A673 (cell line): ENCODE measurements around the gene MACROD1. TPM values are rescaled to one million over a fixed set of nuclear protein-coding genes. Genes with fewer than 3 reads are reported as not detected.

ENCODE experiments used
- BruUV-seq: library from RNA; stranded (reverse); fragments of 400-500 nt; replicated peaks from 2 replicates; lab custom pipeline; 2021; lab: Mats Ljungman, UMichigan
- CTCF ChIA-PET: fragments of 300-600 bp; sonication (Branson Sonifier 250); formaldehyde crosslinking; loops from one replicate; lab custom pipeline; 2022; ENCODE audit warnings: antibody characterized with exemption; lab: Charles Lee
- POLR2A ChIA-PET: fragments of 300-600 bp; sonication (Branson Sonifier 250); formaldehyde crosslinking; loops from one replicate; lab custom pipeline; 2022; ENCODE audit warnings: antibody characterized with exemption; ENCODE audit not compliant: low non-redundant PET; lab: Charles Lee
- DNase-seq: peaks from one replicate; pipeline ENCODE4 v3.0.0-alpha.2; 2015; ENCODE audit warnings: low spot score
- H3K27ac ChIP-seq: fragments of 200-600 bp; sonication (generic); 2 replicates; pipeline ENCODE4 v1.5.1; 2016; ENCODE audit warnings: mixed run types, low read depth, mild to moderate bottlenecking, mixed read lengths, antibody characterized with exemption, low read length; ENCODE audit not compliant: poor library complexity, severe bottlenecking
- H3K27me3 ChIP-seq: fragments of 200-600 bp; sonication (generic); replicated peaks from 2 replicates; pipeline ENCODE4 v1.6.1; 2017; ENCODE audit warnings: mixed run types, low read depth, mild to moderate bottlenecking, mixed read lengths, antibody characterized with exemption, low read length; ENCODE audit not compliant: insufficient read depth, poor library complexity
- H3K36me3 ChIP-seq: fragments of 200-600 bp; sonication (generic); 2 replicates; pipeline ENCODE4 v1.6.1; 2016; ENCODE audit warnings: mixed run types, mild to moderate bottlenecking, mixed read lengths, antibody characterized with exemption, low read length; ENCODE audit not compliant: insufficient read depth, poor library complexity, severe bottlenecking
- H3K4me1 ChIP-seq: fragments of 200-600 bp; sonication (generic); 2 replicates; pipeline ENCODE4 v1.6.1; 2017; ENCODE audit warnings: mixed run types, mild to moderate bottlenecking, mixed read lengths, antibody characterized with exemption, low read length; ENCODE audit not compliant: insufficient read depth, poor library complexity, severe bottlenecking
- H3K4me3 ChIP-seq: fragments of 200-600 bp; sonication (generic); 2 replicates; pipeline ENCODE4 v1.5.1; 2016; ENCODE audit warnings: low read depth, mixed run types, mild to moderate bottlenecking, mixed read lengths, low read length; ENCODE audit not compliant: poor library complexity, severe bottlenecking
- H3K9me3 ChIP-seq: fragments of 200-600 bp; sonication (generic); 2 replicates; pipeline ENCODE4 v1.6.1; 2016; ENCODE audit warnings: mixed run types, low read depth, mild to moderate bottlenecking, mixed read lengths, antibody characterized with exemption, low read length; ENCODE audit not compliant: poor library complexity, severe bottlenecking
- CTCF ChIP-seq: fragments of 300-800, 200-600 bp; sonication (generic); conservative IDR thresholded peaks from 2 replicates; pipeline ENCODE4 v1.5.1; 2017; ENCODE audit warnings: low read depth, mild to moderate bottlenecking, antibody characterized with exemption, low read length, moderate library complexity, mixed read lengths
- EZH2 ChIP-seq: fragments of 200-600 bp; sonication (generic); IDR thresholded peaks from 2 replicates; pipeline ENCODE4 v1.6.1; 2017; ENCODE audit warnings: borderline replicate concordance, low read depth, mild to moderate bottlenecking, mixed read lengths, antibody characterized with exemption, low read length; ENCODE audit not compliant: poor library complexity, severe bottlenecking
- intact Hi-C: fragments of 100-400 bp; cut with micrococcal nuclease; formaldehyde crosslinking; loops from one replicate; pipeline ENCODE4 v1.10.0; 2022; ENCODE audit not compliant: unreplicated experiment
- total RNA-seq: library from RNA; stranded (reverse); gene quantifications from 2 replicates; pipeline ENCODE4 v1.2.3, GENCODE V29; 2021

The MACROD1 gene
- total RNA-seq, 1 experiment from 2014 or later: 28.7 TPM

GRCh38 chr11:64170419-64170818 lies 4.5 kb upstream of the MACROD1 start:
- ChIA-PET CTCF (no interaction called here), POLR2A (no interaction called here)
- no peaks in the 10 kb centered on the region for H3K9me3 ChIP-seq
- no peak overlapping the region for H3K27ac ChIP-seq
- BruUV-seq: no TSS peak
- no peaks in the 10 kb centered on the region for H3K4me1 ChIP-seq
- H3K4me3 ChIP-seq: no peak overlapping the region
- no peak for DNase-seq
- intact Hi-C loops: no loop called here
- no peaks in the 10 kb centered on the region for H3K27me3 ChIP-seq
- TF ChIP-seq EZH2 (no peak), CTCF (no peak)
- no peaks in the 10 kb centered on the region for H3K36me3 ChIP-seq

GRCh38 chr11:64165481-64165841 lies 452 bp downstream of the MACROD1 start:
- H3K9me3 ChIP-seq: no peaks in the 10 kb centered on the region
- TF ChIP-seq CTCF: 0 out of 2 replicates have a peak, but pooled peaks have one; percentile 26
- TF ChIP-seq EZH2: no peak
- ChIA-PET POLR2A (no interaction called here), CTCF (interaction anchor here (1.0 kb wide), 1 partner anchor 12 kb away, joined by 4 read pairs; no protein-coding TSS in a partner anchor)
- peaks cover 8% of the 10 kb centered on the region for H3K4me1 ChIP-seq
- peak overlapping the region; percentile 89 for H3K27ac ChIP-seq
- peak; percentile 48 for DNase-seq
- no TSS peak for BruUV-seq
- H3K4me3 ChIP-seq: peak overlapping the region; percentile 94
- intact Hi-C loops: no loop called here
- no peaks in the 10 kb centered on the region for H3K36me3 ChIP-seq
- H3K27me3 ChIP-seq: no peaks in the 10 kb centered on the region

DNA sequence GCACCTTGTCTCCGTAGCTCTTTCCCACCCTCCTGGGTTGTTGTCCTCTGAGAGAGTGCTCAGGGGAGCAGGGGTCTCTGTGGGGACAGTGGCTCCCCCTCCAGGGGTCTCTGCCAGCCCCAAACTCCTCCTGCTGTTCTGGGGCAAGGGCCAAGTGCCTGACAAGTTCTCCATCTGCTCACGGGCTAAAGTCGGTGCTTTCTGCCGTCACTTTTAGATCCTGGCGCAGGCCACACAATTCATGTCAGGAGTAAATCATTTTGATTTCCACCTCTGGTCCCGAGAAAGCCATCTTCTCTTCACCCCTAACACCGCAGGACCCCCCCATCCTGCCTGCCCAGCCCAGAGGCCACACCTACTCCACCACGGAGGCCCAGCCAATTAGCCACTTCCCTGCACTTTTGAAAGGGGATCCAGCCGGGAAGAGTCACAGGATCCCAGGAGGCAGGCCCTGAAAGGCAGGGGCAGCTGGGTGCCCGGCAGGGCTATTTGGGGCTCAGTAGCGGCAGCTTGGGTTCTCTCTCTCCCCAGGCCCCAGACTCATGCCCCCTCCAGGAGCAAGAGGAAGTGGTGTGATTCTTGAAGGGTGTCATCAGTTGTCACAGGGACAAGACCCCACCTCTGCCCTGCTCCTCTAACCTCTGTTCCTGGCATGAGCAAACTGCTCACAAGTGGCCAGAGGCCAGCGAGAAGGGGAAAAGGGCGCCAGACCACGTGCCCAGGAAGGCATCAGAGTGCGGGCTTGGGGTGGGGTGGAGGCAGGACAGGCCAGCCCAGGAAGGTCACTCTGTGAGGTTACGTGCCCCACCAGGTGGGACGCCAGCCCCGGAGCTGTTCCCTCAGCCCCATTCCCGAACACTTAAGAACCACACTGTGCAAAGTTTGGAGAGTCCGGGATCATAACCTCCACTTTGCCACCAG lies 1.3 kb downstream of the MACROD1 start:
- H3K27me3 ChIP-seq: no peaks in the 10 kb centered on the region
- intact Hi-C loops: no loop called here
- H3K4me1 ChIP-seq: peaks cover 8% of the 10 kb centered on the region
- H3K4me3 ChIP-seq: peak overlapping the region; percentile 94
- no peaks in the 10 kb centered on the region for H3K9me3 ChIP-seq
- CTCF ChIA-PET: interaction anchor here (1.0 kb wide), 1 partner anchor 12 kb away, joined by 4 read pairs; no protein-coding TSS in a partner anchor
- TSS peak; percentile 30 for BruUV-seq
- peak overlapping the region; percentile 89 for H3K27ac ChIP-seq
- TF ChIP-seq EZH2 (no peak), CTCF (no peak)
- no peaks in the 10 kb centered on the region for H3K36me3 ChIP-seq
- POLR2A ChIA-PET: no interaction called here
- no peak for DNase-seq
